Fibroblast of lung (primary cell): ENCODE data around the gene C1orf115. TPM values are rescaled to one million over a fixed set of nuclear protein-coding genes. Genes with fewer than 3 reads are reported as not detected.

ENCODE experiments used
- DNase-seq, 2 donors: peaks; one replicate each; pipeline versions ENCODE4 v3.0.0 to v3.0.0-alpha.2; 2010; ENCODE audit warnings: low read depth in 2 of 2
- H2AFZ ChIP-seq: 2 replicates; pipeline ENCODE4 v1.5.1; 2012; ENCODE audit warnings: low read length, control low read depth, inconsistent platforms
- H3K27ac ChIP-seq: 2 replicates; pipeline ENCODE4 v1.5.1; 2011; ENCODE audit warnings: low read length, control low read depth; ENCODE audit not compliant: insufficient read depth
- H3K27me3 ChIP-seq: 2 replicates; pipeline ENCODE4 v1.5.1; 2011; ENCODE audit warnings: mild to moderate bottlenecking, low read length; ENCODE audit not compliant: control insufficient read depth, insufficient read depth
- H3K36me3 ChIP-seq: 2 replicates; pipeline ENCODE4 v1.5.1; 2011; ENCODE audit warnings: low read length; ENCODE audit not compliant: control insufficient read depth, insufficient read depth
- H3K4me1 ChIP-seq: 2 replicates; pipeline ENCODE4 v1.5.1; 2011; ENCODE audit warnings: low read length; ENCODE audit not compliant: control insufficient read depth, insufficient read depth; ENCODE audit errors: extremely low read depth
- H3K4me2 ChIP-seq: 2 replicates; pipeline ENCODE4 v1.5.1; 2011; ENCODE audit warnings: low read length, control low read depth; ENCODE audit not compliant: insufficient read depth; ENCODE audit errors: extremely low read depth
- H3K4me3 ChIP-seq, 4 experiments: fragments of 200-600 bp in 1 of 4; sonication (generic) in 1 of 4; replicated peaks in 1 of 4; 2 replicates each; pipeline ENCODE4 v1.5.1; 2011 to 2016; ENCODE audit warnings: low read length in 4 of 4, low read depth in 3 of 4, mild to moderate bottlenecking in 3 of 4, control low read depth in 2 of 4, inconsistent platforms in 1 of 4, mixed read lengths in 1 of 4; ENCODE audit not compliant: insufficient read depth in 1 of 4; ENCODE audit errors: control extremely low read depth in 1 of 4
- H3K79me2 ChIP-seq: 2 replicates; pipeline ENCODE4 v1.5.1; 2012; ENCODE audit warnings: mild to moderate bottlenecking, low read length, inconsistent platforms; ENCODE audit not compliant: control insufficient read depth, insufficient read depth
- H3K9ac ChIP-seq: 2 replicates; pipeline ENCODE4 v1.5.1; 2011; ENCODE audit warnings: mild to moderate bottlenecking, low read length, control low read depth; ENCODE audit not compliant: insufficient read depth
- H3K9me3 ChIP-seq: 2 replicates; pipeline ENCODE4 v1.5.1; 2012; ENCODE audit warnings: low read depth, low read length; ENCODE audit not compliant: control insufficient read depth, insufficient read depth
- H4K20me1 ChIP-seq: 2 replicates; pipeline ENCODE4 v1.5.1; 2011; ENCODE audit warnings: low read length; ENCODE audit not compliant: control insufficient read depth, insufficient read depth; ENCODE audit errors: extremely low read depth
- CTCF ChIP-seq, 2 donors: IDR thresholded peaks in 1 of 2; conservative IDR thresholded peaks in 1 of 2; 1 replicate in 1 of 2; 2 replicates in 1 of 2; pipeline ENCODE4 v1.5.1; 2011 to 2012; ENCODE audit warnings: low read length in 2 of 2, control low read depth in 1 of 2, inconsistent platforms in 1 of 2, low read depth in 1 of 2, mild to moderate bottlenecking in 1 of 2
- EZH2 ChIP-seq: IDR thresholded peaks from 2 replicates; pipeline ENCODE4 v1.5.1; 2012; ENCODE audit warnings: low read length, control low read depth, mild to moderate bottlenecking; ENCODE audit errors: missing control alignments
- polyA plus RNA-seq, 2 donors: library from polyadenylated mRNA; depleted of rRNA in 1 of 2; stranded (reverse) in 1 of 2; unstranded in 1 of 2; fragments of >200 nt; gene quantifications; 2 replicates each; pipeline ENCODE4 v1.2.1, GENCODE V29; 2011 to 2012; ENCODE audit warnings: missing spikeins in 1 of 2
- total RNA-seq: library from RNA; depleted of rRNA; stranded (reverse); fragments of >200 nt; gene quantifications from 2 replicates; pipeline ENCODE4 v1.2.1, GENCODE V29; 2014

C1orf115 gene
- total and polyA plus RNA-seq, 2 donors (not counting 1 experiment from before 2014, with no cell fraction given): 2.2 to 3.3 TPM

- no peak overlapping the region for H3K4me3 ChIP-seq
- H2AFZ ChIP-seq: no peak overlapping the region
- H3K4me1 ChIP-seq: peaks cover 2% of the 10 kb centered on the region
- no peak overlapping the region for H3K9ac ChIP-seq
- no peak overlapping the region for H3K27ac ChIP-seq
- H3K9me3 ChIP-seq: no peaks in the 10 kb centered on the region
- no peak overlapping the region for H3K4me2 ChIP-seq
- H4K20me1 ChIP-seq: no peaks in the 10 kb centered on the region
- H3K36me3 ChIP-seq: no peaks in the 10 kb centered on the region
- no peaks in the 10 kb centered on the region for H3K79me2 ChIP-seq
- no peak for DNase-seq
- TF ChIP-seq EZH2 (no peak), CTCF (conservative IDR thresholded peaks at IDR 0.05 in 1 of 2, IDR thresholded peaks at IDR 0.05 in 1 of 2; ENCODE audit: low read depth in 1 of 2, low read length in 2 of 2) (no peak)
- no peaks in the 10 kb centered on the region for H3K27me3 ChIP-seq
Measured at GRCh38 chr1:220746851-220747250, 56.7 kb downstream of the C1orf115 start.

DNA sequence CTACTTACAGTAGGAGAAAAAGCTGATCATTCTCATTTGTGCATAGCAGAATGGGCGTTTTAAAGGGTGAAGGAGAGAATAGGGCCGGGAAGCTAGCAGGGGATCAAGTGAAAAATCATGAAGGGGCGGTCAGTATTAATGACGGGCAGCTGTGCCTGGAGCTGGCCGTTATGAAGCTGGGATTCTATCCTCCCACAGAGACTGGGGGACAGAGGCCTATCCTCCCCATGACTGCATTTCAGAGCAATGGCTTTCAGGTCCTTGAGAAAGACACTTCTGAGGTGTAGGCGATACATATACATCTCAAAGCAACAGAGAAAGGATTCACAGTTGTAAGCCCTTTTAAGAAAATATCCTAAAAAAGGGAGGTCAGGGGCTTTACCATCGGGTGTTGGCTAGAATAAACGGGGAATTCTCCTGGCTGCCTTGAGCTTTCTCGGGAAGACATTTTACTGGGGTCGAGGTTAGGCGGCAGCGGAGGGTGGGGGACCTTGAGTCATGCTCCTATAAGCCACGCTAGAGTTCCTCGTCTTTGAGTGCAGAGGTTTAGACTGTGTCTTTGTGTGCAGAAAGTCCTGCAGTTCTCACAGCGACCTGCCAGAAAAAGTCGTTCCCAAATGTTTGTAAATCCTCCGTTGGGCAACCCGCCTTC, 57.4 kb downstream of the C1orf115 start:
- DNase-seq: no peak
- no peak for TF ChIP-seq CTCF (conservative IDR thresholded peaks at IDR 0.05 in 1 of 2, IDR thresholded peaks at IDR 0.05 in 1 of 2; ENCODE audit: low read depth in 1 of 2, low read length in 2 of 2)
- no peak for TF ChIP-seq EZH2
- H3K9ac ChIP-seq: no peak overlapping the region

GRCh38 chr1:220748089-220748934, 58.1 kb downstream of the C1orf115 start, which contains the start of gene MTARC2:
TSS of gene MTARC2 (plus strand) at chr1:220748322. CDS start at chr1:220748532, 210 bp downstream.
- Histone ChIP-seq H3K27me3 (no peaks in the 10 kb centered on the region), H3K4me1 (peaks cover 2% of the 10 kb centered on the region), H3K9me3 (no peaks in the 10 kb centered on the region), H3K9ac (peak within 1 kb of the TSS; percentile 67), H4K20me1 (no peaks in the 10 kb centered on the region), H3K27ac (no peak within 1 kb of the TSS), H3K4me2 (peak within 1 kb of the TSS; percentile 26), H3K4me3 (peak within 1 kb of the TSS; percentile 64 to 80 (median 70)), H3K36me3 (no peaks in the 10 kb centered on the region), H2AFZ (peak within 1 kb of the TSS; percentile 97), H3K79me2 (no peaks in the 10 kb centered on the region)
- no peak for TF ChIP-seq EZH2
- no peak for TF ChIP-seq CTCF (conservative IDR thresholded peaks at IDR 0.05 in 1 of 2, IDR thresholded peaks at IDR 0.05 in 1 of 2; ENCODE audit: low read depth in 1 of 2, low read length in 2 of 2)
- DNase-seq: peak; percentile 72 to 73

More for the DNA sequence above, 57.4 kb downstream of the C1orf115 start:
- no peaks in the 10 kb centered on the region for H4K20me1 ChIP-seq
- peaks cover 2% of the 10 kb centered on the region for H3K4me1 ChIP-seq
- peak overlapping the region; percentile 26 for H3K4me2 ChIP-seq
- no peaks in the 10 kb centered on the region for H3K36me3 ChIP-seq
- no peak overlapping the region for H3K27ac ChIP-seq
- H3K27me3 ChIP-seq: no peaks in the 10 kb centered on the region
- H2AFZ ChIP-seq: peak overlapping the region; percentile 97
- no peaks in the 10 kb centered on the region for H3K79me2 ChIP-seq
- H3K9me3 ChIP-seq: no peaks in the 10 kb centered on the region
- peak overlapping the region; percentile 61 to 80 (median 70) for H3K4me3 ChIP-seq
